K562 (cell line): ENCODE data around the gene PLXNA2. TPM values are rescaled to one million over a fixed set of nuclear protein-coding genes. Genes with fewer than 3 reads are reported as not detected.

Source experiments
- ARID3B ChIP-seq: fragments of 250-450 bp; sonication (Bioruptor Pico); IDR thresholded peaks from 2 replicates; pipeline ENCODE4 v1.4.0; 2020; ENCODE audit warnings: borderline replicate concordance
- DPF2 ChIP-seq: fragments of 450-650 bp; IDR thresholded peaks from 2 replicates; pipeline ENCODE4 v1.6.1; 2016
- JUNB ChIP-seq: fragments of 450-650 bp; formaldehyde crosslinking; conservative IDR thresholded peaks from 2 replicates; pipeline ENCODE4 v1.4.0; 2020; ENCODE audit warnings: mild to moderate bottlenecking
- MBD2 ChIP-seq: sonication (generic); IDR thresholded peaks from 2 replicates; pipeline ENCODE4 v1.6.1; 2016; ENCODE audit warnings: low read depth, borderline replicate concordance
- MYC ChIP-seq, 2 experiments: fragments of 250-450 bp in 1 of 2; sonication (Bioruptor Pico) in 1 of 2; IDR thresholded peaks; 2 replicates each; pipeline versions ENCODE4 v1.5.1 to v1.6.1; 2012 to 2021; ENCODE audit warnings: low read depth in 2 of 2, borderline replicate concordance in 1 of 2, improper control_type of control experiment in 1 of 2, low read length in 1 of 2, mild to moderate bottlenecking in 1 of 2, moderate library complexity in 1 of 2
- RFX5 ChIP-seq: IDR thresholded peaks from 2 replicates; pipeline ENCODE4 v1.6.1; 2011; ENCODE audit warnings: low read depth, mild to moderate bottlenecking, improper control_type of control experiment, low read length
- SAFB ChIP-seq: fragments of 200-400 bp; formaldehyde crosslinking; IDR thresholded peaks from 2 replicates; pipeline ENCODE4 v1.6.1; 2017; ENCODE audit warnings: low read depth, low read length, borderline replicate concordance
- STAT5A ChIP-seq: IDR thresholded peaks from 2 replicates; pipeline ENCODE4 v1.6.1; 2012; ENCODE audit warnings: low read length, inconsistent platforms, borderline replicate concordance
- TARDBP ChIP-seq: fragments of 450-650 bp; IDR thresholded peaks from 2 replicates; pipeline ENCODE4 v1.6.1; 2016
- THRA ChIP-seq: fragments of 450-650 bp; IDR thresholded peaks from 2 replicates; pipeline ENCODE4 v1.6.1; 2017; ENCODE audit warnings: mild to moderate bottlenecking, moderate library complexity
- ZBTB2 ChIP-seq: fragments of 450-650 bp; IDR thresholded peaks from 2 replicates; pipeline ENCODE4 v1.6.1; 2016; ENCODE audit warnings: antibody characterized with exemption
- ZBTB8A ChIP-seq: fragments of 450-650 bp; IDR thresholded peaks from 2 replicates; pipeline ENCODE4 v1.6.1; 2018; ENCODE audit warnings: mild to moderate bottlenecking, moderate library complexity; ENCODE audit not compliant: partially characterized antibody
- ZNF133 ChIP-seq: fragments of 250-450 bp; sonication (Bioruptor Pico); IDR thresholded peaks from 2 replicates; pipeline ENCODE4 v1.4.0; 2020; ENCODE audit warnings: mild to moderate bottlenecking
- ZNF318 ChIP-seq, 2 experiments: fragments of 450-650 bp; IDR thresholded peaks; 2 replicates each; pipeline ENCODE4 v1.6.1; 2016; ENCODE audit warnings: mild to moderate bottlenecking in 2 of 2, borderline replicate concordance in 1 of 2, low read depth in 1 of 2, moderate library complexity in 1 of 2
- ZZZ3 ChIP-seq: fragments of 450-650 bp; IDR thresholded peaks from 2 replicates; pipeline ENCODE4 v1.6.1; 2016; ENCODE audit warnings: antibody characterized with exemption, mild to moderate bottlenecking, moderate library complexity
- polyA plus RNA-seq, 8 experiments: library from polyadenylated mRNA; depleted of rRNA in 4 of 8; stranded (reverse) in 5 of 8; unstranded in 3 of 8; fragments of >200 nt; fragmentation: Nextera tagmentation in 2 of 8; fragmentation: Illumina TruSeq in 1 of 8; extraction: Ambion mirVana in 2 of 8; extraction: Trizol in 1 of 8; gene quantifications; 2 replicates each; pipeline versions ENCODE4 v1.2.1 to v1.2.3, GENCODE V29; 2011 to 2014; ENCODE audit warnings: inconsistent platforms in 1 of 8, missing spikeins in 1 of 8
- total RNA-seq, 7 experiments: library from RNA; depleted of rRNA in 6 of 7; stranded (reverse); fragments of >200 nt in 6 of 7; fragmentation: Illumina TruSeq in 2 of 7; extraction: Trizol in 2 of 7; gene quantifications; 2 replicates each; pipeline versions ENCODE4 v1.2.1 to v1.2.3, GENCODE V29; 2011 to 2021; ENCODE audit warnings: low replicate concordance in 1 of 7

Gene PLXNA2
- total and polyA plus RNA-seq, 9 of the 15 experiments (the other 6 are each of a cell fraction or from before 2014, with no cell fraction given), result 0.01 to 1.3 (median 0.32) TPM

GRCh38 chr1:208219659-208220282 is 24.4 kb downstream of the PLXNA2 start (continued):
- TF ChIP-seq TARDBP, result peak; percentile 71; the same call in 1 of the 2 replicates
- TF ChIP-seq JUNB (CRISPR knock-in tag), result no peak
- TF ChIP-seq THRA, result peak; percentile 78; the same call in 1 of the 2 replicates
- no peak for TF ChIP-seq ZBTB8A
- TF ChIP-seq MBD2, result peak; percentile 57; the same call in 1 of the 2 replicates
- TF ChIP-seq ZZZ3, result no peak
- TF ChIP-seq RFX5, result 0 out of 2 replicates have a peak, but pooled peaks have one; percentile 8
- TF ChIP-seq STAT5A, result peak; percentile 80
- peak in 1 of 2 experiments; percentile 54; a peak in 1 of 4 replicates for TF ChIP-seq ZNF318 (IDR thresholded peaks at IDR 0.05; ENCODE audit: borderline replicate concordance in 1 of 2, low read depth in 1 of 2)
- TF ChIP-seq ARID3B (CRISPR knock-in tag), result no peak
- peak; percentile 94 for TF ChIP-seq DPF2
- TF ChIP-seq ZNF133, result no peak
- peak; percentile 70 for TF ChIP-seq MYC (IDR thresholded peaks at IDR 0.05; ENCODE audit: low read depth, low read length)
- TF ChIP-seq MYC (CRISPR knock-in tag; IDR thresholded peaks at IDR 0.05; ENCODE audit: borderline replicate concordance, low read depth), result no peak
- TF ChIP-seq SAFB, result no peak
- TF ChIP-seq ZBTB2, result peak; percentile 3; the same call in 1 of the 2 replicates
